CD4-positive, alpha-beta T cell (primary cell): ENCODE measurements around the gene CHST12. TPM values are rescaled to one million over a fixed set of nuclear protein-coding genes. Genes with fewer than 3 reads are reported as not detected.
"Not testable (repeated sequence)": the region's sequence is repeated elsewhere in the genome, so short reads cannot be mapped to it uniquely, and the experiment has no call there.

Source experiments
- ATAC-seq: fragments of 200-7000 bp; cut with Tn5 transposase; one replicate; pipeline ENCODE4 v1.10.0; 2022; ENCODE audit warnings: mild to moderate bottlenecking; ENCODE audit not compliant: poor library complexity
- CTCF ChIA-PET: fragments of 350-600 bp; sonication (Branson Sonifier 250); formaldehyde crosslinking; loops from one replicate; lab custom pipeline; 2021; ENCODE audit warnings: antibody characterized with exemption, inconsistent platforms; lab: Charles Lee
- POLR2A ChIA-PET: fragments of 350-600 bp; sonication (Branson Sonifier 250); formaldehyde crosslinking; loops from one replicate; lab custom pipeline; 2021; ENCODE audit warnings: antibody characterized with exemption, inconsistent platforms; lab: Charles Lee
- DNase-seq, 14 experiments: peaks; one replicate each; pipeline ENCODE4 v3.0.0-alpha.2; 2013 to 2020; ENCODE audit warnings: mixed read lengths in 2 of 14
- H3K27ac ChIP-seq, 2 donors: one replicate each; pipeline versions ENCODE4 v1.5.1 to v1.7.0; 2013; ENCODE audit warnings: low read length in 2 of 2, low read depth in 1 of 2, mild to moderate bottlenecking in 1 of 2
- H3K27me3 ChIP-seq, 2 experiments: 1 replicate in 1 of 2; 2 replicates in 1 of 2; pipeline versions ENCODE4 v1.6.1 to v1.7.0; 2013; ENCODE audit warnings: low read length in 2 of 2, control low read depth in 1 of 2, mild to moderate bottlenecking in 1 of 2, moderate library complexity in 1 of 2; ENCODE audit not compliant: insufficient read depth in 2 of 2, control insufficient read depth in 1 of 2
- H3K36me3 ChIP-seq: one replicate; pipeline ENCODE4 v1.6.1; 2013; ENCODE audit warnings: low read length, control low read depth; ENCODE audit not compliant: insufficient read depth
- H3K4me1 ChIP-seq: one replicate; pipeline ENCODE4 v1.6.1; 2013; ENCODE audit warnings: low read length, control low read depth; ENCODE audit not compliant: insufficient read depth
- H3K4me3 ChIP-seq: one replicate; pipeline ENCODE4 v1.5.1; 2013; ENCODE audit warnings: mild to moderate bottlenecking, low read length, moderate library complexity
- H3K9me3 ChIP-seq, 2 experiments: 1 replicate in 1 of 2; 2 replicates in 1 of 2; pipeline versions ENCODE4 v1.6.1 to v1.7.0; 2013; ENCODE audit warnings: low read length in 2 of 2, mild to moderate bottlenecking in 2 of 2, control low read depth in 1 of 2, moderate library complexity in 1 of 2; ENCODE audit not compliant: control insufficient read depth in 1 of 2, insufficient read depth in 1 of 2
- H3K27ac Mint-ChIP-seq: one replicate; pipeline ENCODE4 v1.8.0; 2020; ENCODE audit warnings: mixed read lengths
- H3K27me3 Mint-ChIP-seq: one replicate; pipeline ENCODE4 v1.8.0; 2021; ENCODE audit warnings: mixed read lengths
- H3K36me3 Mint-ChIP-seq: one replicate; pipeline ENCODE4 v1.8.0; 2021; ENCODE audit warnings: low read depth, mixed read lengths
- H3K4me1 Mint-ChIP-seq: one replicate; pipeline ENCODE4 v1.8.0; 2021; ENCODE audit warnings: low read depth, mixed read lengths
- H3K4me3 Mint-ChIP-seq: one replicate; pipeline ENCODE4 v1.8.0; 2020; ENCODE audit warnings: mild to moderate bottlenecking, mixed read lengths
- H3K9me3 Mint-ChIP-seq: one replicate; pipeline ENCODE4 v1.8.0; 2020; ENCODE audit warnings: mixed read lengths
- CTCF ChIP-seq: fragments of 200-600 bp; IDR thresholded peaks from one replicate; pipeline ENCODE4 v1.8.0; 2022; ENCODE audit warnings: antibody characterized with exemption, mild to moderate bottlenecking
- intact Hi-C, 2 experiments: fragments of 100-400 bp; cut with DNase I in 1 of 2; cut with micrococcal nuclease in 1 of 2; formaldehyde crosslinking; loops; one replicate each; pipeline versions ENCODE4 v1.15.1 to v1.9.0; 2023 to 2025; cut with DNase I, micrococcal nuclease
- total RNA-seq, 174 experiments: library from RNA in 2 of 174; stranded (reverse) in 2 of 174; gene quantifications; one replicate each; pipeline ENCODE4 v1.2.3 and lab custom pipeline; 2021 to 2026

CHST12 gene
- total RNA-seq, 2 experiments from 2014 or later, result 6.6 to 8.6 TPM

DNA sequence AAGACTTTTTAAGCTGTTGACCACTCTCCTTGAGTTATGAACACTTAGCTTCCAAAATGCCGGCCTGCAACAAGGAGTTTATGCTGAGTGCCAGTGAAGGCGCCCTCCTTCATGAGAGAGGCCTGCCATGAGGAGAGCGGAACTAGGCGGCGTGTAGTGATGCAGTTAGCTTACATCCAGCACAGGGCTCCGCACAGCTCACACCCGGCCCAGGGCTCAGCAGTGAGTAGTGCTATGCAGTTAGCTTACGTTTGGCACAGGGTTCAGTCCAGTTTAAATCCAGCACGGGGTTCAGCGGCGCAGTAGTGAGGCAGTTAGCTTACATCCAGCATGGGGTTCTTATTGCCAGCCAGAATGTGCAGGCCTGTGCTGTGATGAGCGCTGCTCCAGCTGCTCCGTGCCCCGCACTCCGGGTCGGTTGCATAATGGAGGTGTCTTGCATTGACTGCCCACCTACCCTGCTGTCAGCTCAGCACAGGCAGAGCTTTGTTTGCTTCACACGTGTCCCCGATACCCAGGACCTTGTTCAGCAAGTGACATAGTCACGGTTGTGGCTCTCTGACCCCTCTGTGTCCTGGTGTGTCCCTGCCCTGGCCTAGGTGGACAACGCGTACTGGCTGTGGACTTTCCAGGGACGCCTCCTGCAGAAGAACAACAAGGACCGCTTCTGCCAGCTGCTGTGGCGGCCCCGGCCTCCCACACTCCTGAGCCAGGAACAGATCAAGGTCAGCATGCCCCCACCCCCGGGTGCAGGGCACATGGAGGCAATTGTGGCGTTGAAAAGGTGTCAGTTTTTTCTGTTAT, 26.9 kb upstream of the CHST12 start:
- Mint-ChIP-seq H3K9me3 (no peaks in the 10 kb centered on the region), H3K4me3 (no peak overlapping the region), H3K27ac (no peak overlapping the region), H3K27me3 (no peaks in the 10 kb centered on the region), H3K36me3 (peaks cover 94% of the 10 kb centered on the region), H3K4me1 (no peaks in the 10 kb centered on the region)
- Histone ChIP-seq H3K9me3 (peaks cover 0 to 4% of the 10 kb centered on the region in 2 experiments), H3K27ac (no peak overlapping the region), H3K4me1 (no peaks in the 10 kb centered on the region), H3K36me3 (peaks cover 90% of the 10 kb centered on the region), H3K4me3 (no peak overlapping the region), H3K27me3 (no peaks in the 10 kb centered on the region)
- no peak for TF ChIP-seq CTCF
- ChIA-PET POLR2A (no interaction called here), CTCF (no interaction called here)
- ATAC-seq, result peak; percentile 24
- intact Hi-C loops, result no loop called here
- DNase-seq, result no peak

GRCh38 chr7:2377492-2377891, 25.9 kb upstream of the CHST12 start:
- H3K27ac ChIP-seq, DNase-seq, H3K27me3 ChIP-seq, POLR2A ChIA-PET, H3K9me3 Mint-ChIP-seq, CTCF ChIA-PET, H3K9me3 ChIP-seq, H3K4me1 ChIP-seq, intact Hi-C loops, H3K27ac Mint-ChIP-seq, H3K4me3 ChIP-seq, H3K27me3 Mint-ChIP-seq, H3K4me3 Mint-ChIP-seq, ATAC-seq, H3K4me1 Mint-ChIP-seq: not testable (repeated sequence)
- peaks cover 89% of the 10 kb centered on the region for H3K36me3 Mint-ChIP-seq
- H3K36me3 ChIP-seq, result peaks cover 89% of the 10 kb centered on the region

DNA sequence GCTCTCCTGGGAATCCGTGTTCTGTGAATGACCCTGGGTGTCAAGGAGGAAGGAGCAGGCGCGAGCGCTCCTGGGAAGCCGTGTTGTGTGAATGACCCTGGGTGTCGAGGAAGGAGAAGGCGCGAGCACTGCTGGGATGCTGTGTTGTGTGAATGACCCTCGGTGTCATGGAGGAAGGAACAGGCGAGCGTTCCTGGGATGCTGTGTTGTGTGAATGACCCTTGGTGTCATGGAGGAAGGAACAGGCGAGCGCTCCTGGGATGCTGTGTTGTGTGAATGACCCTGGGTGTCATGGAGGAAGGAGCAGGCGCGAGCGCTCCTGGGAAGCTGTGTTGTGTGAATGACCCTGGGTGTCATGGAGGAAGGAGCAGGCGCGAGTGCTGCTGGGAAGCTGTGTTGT, 25.3 kb upstream of the CHST12 start:
- H3K9me3 ChIP-seq, intact Hi-C loops, POLR2A ChIA-PET, H3K27me3 ChIP-seq, H3K27ac ChIP-seq, H3K4me1 ChIP-seq, H3K4me3 Mint-ChIP-seq, H3K27me3 Mint-ChIP-seq, CTCF ChIA-PET, H3K27ac Mint-ChIP-seq, H3K4me3 ChIP-seq, DNase-seq, H3K9me3 Mint-ChIP-seq, H3K4me1 Mint-ChIP-seq, ATAC-seq: not testable (repeated sequence)
- H3K36me3 ChIP-seq, result peaks cover 82% of the 10 kb centered on the region
- H3K36me3 Mint-ChIP-seq, result peaks cover 83% of the 10 kb centered on the region

GRCh38 chr7:2379161-2379560, 24.2 kb upstream of the CHST12 start:
- peaks cover 0 to 4% of the 10 kb centered on the region in 2 experiments for H3K9me3 ChIP-seq
- H3K27ac ChIP-seq, result no peak overlapping the region
- H3K27ac Mint-ChIP-seq, result no peak overlapping the region
- no peak for TF ChIP-seq CTCF
- H3K4me3 ChIP-seq, result no peak overlapping the region
- H3K4me1 ChIP-seq, result no peaks in the 10 kb centered on the region
- peaks cover 72% of the 10 kb centered on the region for H3K36me3 Mint-ChIP-seq
- DNase-seq, result no peak
- no peak overlapping the region for H3K4me3 Mint-ChIP-seq
- CTCF ChIA-PET, result interaction anchor here (0.5 kb wide), 1 partner anchor 172 kb away, joined by 3 read pairs; no protein-coding TSS in a partner anchor
- intact Hi-C loops, result no loop called here
- peaks cover 72% of the 10 kb centered on the region for H3K36me3 ChIP-seq
- no peak for ATAC-seq
- no peaks in the 10 kb centered on the region for H3K9me3 Mint-ChIP-seq
- no peaks in the 10 kb centered on the region for H3K27me3 ChIP-seq
- H3K4me1 Mint-ChIP-seq, result no peaks in the 10 kb centered on the region
- POLR2A ChIA-PET, result no interaction called here
- no peaks in the 10 kb centered on the region for H3K27me3 Mint-ChIP-seq
